Caco-2 (cell line): ENCODE results near the gene SORL1. TPM values are rescaled to one million over a fixed set of nuclear protein-coding genes. Genes with fewer than 3 reads are reported as not detected.

Experiments
- BruUV-seq: library from RNA; stranded (reverse); fragments of 400-500 nt; replicated peaks from 2 replicates; lab custom pipeline; 2021; lab: Mats Ljungman, UMichigan
- CTCF ChIA-PET: fragments of 300-600 bp; sonication (Branson Sonifier 250); formaldehyde crosslinking; loops from one replicate; lab custom pipeline; 2022; ENCODE audit warnings: antibody characterized with exemption; lab: Charles Lee
- POLR2A ChIA-PET: fragments of 300-600 bp; sonication (Branson Sonifier 250); formaldehyde crosslinking; loops from one replicate; lab custom pipeline; 2022; ENCODE audit warnings: antibody characterized with exemption; lab: Charles Lee
- DNase-seq, 2 experiments: peaks; one replicate each; pipeline versions ENCODE4 v3.0.0 to v3.0.0-alpha.2; 2020 to 2022
- H3K27me3 ChIP-seq: replicated peaks from 2 replicates; pipeline ENCODE4 v1.6.0; 2011; ENCODE audit warnings: low read length; ENCODE audit not compliant: control insufficient read depth, insufficient read depth
- H3K36me3 ChIP-seq: 2 replicates; pipeline ENCODE4 v1.5.1; 2011; ENCODE audit warnings: low read length; ENCODE audit not compliant: control insufficient read depth, insufficient read depth
- H3K4me1 ChIP-seq: fragments of 250-450 bp; sonication (Bioruptor Pico); 2 replicates; pipeline ENCODE4 v1.5.1; 2020; ENCODE audit warnings: mild to moderate bottlenecking
- H3K4me3 ChIP-seq: 2 replicates; pipeline ENCODE4 v1.5.1; 2011; ENCODE audit warnings: low read depth, mild to moderate bottlenecking, control low read depth, low read length
- H3K9me3 ChIP-seq: fragments of 250-450 bp; sonication (Bioruptor Pico); 2 replicates; pipeline ENCODE4 v1.5.1; 2020; ENCODE audit warnings: mild to moderate bottlenecking, moderate library complexity
- H3K27ac Mint-ChIP-seq: one replicate; pipeline ENCODE4 v1.8.0; 2022; ENCODE audit warnings: mixed read lengths; ENCODE audit not compliant: unreplicated experiment
- H3K27me3 Mint-ChIP-seq: one replicate; pipeline ENCODE4 v1.8.0; 2022; ENCODE audit warnings: mixed read lengths; ENCODE audit not compliant: insufficient read depth, unreplicated experiment
- H3K36me3 Mint-ChIP-seq: one replicate; pipeline ENCODE4 v1.8.0; 2022; ENCODE audit warnings: mild to moderate bottlenecking, mixed read lengths; ENCODE audit not compliant: insufficient read depth, unreplicated experiment
- H3K4me1 Mint-ChIP-seq: one replicate; pipeline ENCODE4 v1.8.0; 2022; ENCODE audit warnings: low read depth, mixed read lengths; ENCODE audit not compliant: unreplicated experiment
- H3K4me3 Mint-ChIP-seq: one replicate; pipeline ENCODE4 v1.8.0; 2022; ENCODE audit warnings: mild to moderate bottlenecking, moderate library complexity, mixed read lengths; ENCODE audit not compliant: unreplicated experiment
- H3K9me3 Mint-ChIP-seq: one replicate; pipeline ENCODE4 v1.8.0; 2022; ENCODE audit warnings: mixed read lengths; ENCODE audit not compliant: unreplicated experiment
- intact Hi-C: fragments of 100-400 bp; cut with micrococcal nuclease; formaldehyde crosslinking; loops from one replicate; pipeline ENCODE4 v1.10.0; 2022; ENCODE audit not compliant: unreplicated experiment
- total RNA-seq: library from RNA; stranded (reverse); gene quantifications from 2 replicates; pipeline ENCODE4 v1.2.3, GENCODE V29; 2022
- TF ChIP-seq, protein P1 (sequence below), 2 experiments: fragments of 200-600 bp in 1 of 2; IDR thresholded peaks; 1 replicate in 1 of 2; 2 replicates in 1 of 2; pipeline versions ENCODE4 v1.5.1 to v1.8.0; 2011 to 2022; ENCODE audit warnings: antibody characterized with exemption in 1 of 2, control low read depth in 1 of 2, inconsistent platforms in 1 of 2, low read depth in 1 of 2, low read length in 1 of 2, mild to moderate bottlenecking in 1 of 2, moderate library complexity in 1 of 2; ENCODE audit not compliant: insufficient read depth in 1 of 2, severe bottlenecking in 1 of 2, unreplicated experiment in 1 of 2

The SORL1 gene
- total RNA-seq, 1 experiment from 2014 or later = 26.3 TPM

DNA sequence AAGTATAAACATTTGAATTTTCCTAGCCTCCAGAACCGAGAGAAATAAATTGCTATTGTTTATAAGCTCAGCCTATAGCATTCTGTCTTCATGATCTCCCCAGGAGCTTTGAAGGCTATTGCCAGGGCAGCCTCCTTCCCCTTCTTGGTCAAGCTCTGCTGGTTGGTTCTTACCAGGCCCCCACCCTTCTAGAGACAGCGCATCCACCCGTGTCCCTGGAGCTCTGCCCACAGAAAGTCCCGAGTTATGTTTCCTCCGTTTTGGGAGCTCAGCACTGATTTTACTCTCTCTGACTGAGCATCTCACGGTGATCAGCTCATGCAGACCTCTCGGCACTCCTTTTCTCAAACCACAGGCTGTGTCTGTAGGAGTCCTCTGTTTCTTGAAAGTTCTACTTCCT lies 124.4 kb downstream of the SORL1 start:
- Mint-ChIP-seq H3K27me3 (no peaks in the 10 kb centered on the region), H3K27ac (no peak overlapping the region), H3K4me3 (no peak overlapping the region), H3K9me3 (peaks cover 14% of the 10 kb centered on the region), H3K36me3 (peaks cover 6% of the 10 kb centered on the region), H3K4me1 (no peaks in the 10 kb centered on the region)
- no TSS peak for BruUV-seq
- ChIA-PET POLR2A (no interaction called here), CTCF (no interaction called here)
- no peaks in the 10 kb centered on the region for H3K4me1 ChIP-seq
- peaks cover 5% of the 10 kb centered on the region for H3K9me3 ChIP-seq
- no peak overlapping the region for H3K4me3 ChIP-seq
- TF ChIP-seq, protein P1, sequence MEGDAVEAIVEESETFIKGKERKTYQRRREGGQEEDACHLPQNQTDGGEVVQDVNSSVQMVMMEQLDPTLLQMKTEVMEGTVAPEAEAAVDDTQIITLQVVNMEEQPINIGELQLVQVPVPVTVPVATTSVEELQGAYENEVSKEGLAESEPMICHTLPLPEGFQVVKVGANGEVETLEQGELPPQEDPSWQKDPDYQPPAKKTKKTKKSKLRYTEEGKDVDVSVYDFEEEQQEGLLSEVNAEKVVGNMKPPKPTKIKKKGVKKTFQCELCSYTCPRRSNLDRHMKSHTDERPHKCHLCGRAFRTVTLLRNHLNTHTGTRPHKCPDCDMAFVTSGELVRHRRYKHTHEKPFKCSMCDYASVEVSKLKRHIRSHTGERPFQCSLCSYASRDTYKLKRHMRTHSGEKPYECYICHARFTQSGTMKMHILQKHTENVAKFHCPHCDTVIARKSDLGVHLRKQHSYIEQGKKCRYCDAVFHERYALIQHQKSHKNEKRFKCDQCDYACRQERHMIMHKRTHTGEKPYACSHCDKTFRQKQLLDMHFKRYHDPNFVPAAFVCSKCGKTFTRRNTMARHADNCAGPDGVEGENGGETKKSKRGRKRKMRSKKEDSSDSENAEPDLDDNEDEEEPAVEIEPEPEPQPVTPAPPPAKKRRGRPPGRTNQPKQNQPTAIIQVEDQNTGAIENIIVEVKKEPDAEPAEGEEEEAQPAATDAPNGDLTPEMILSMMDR (IDR thresholded peaks at IDR 0.05; ENCODE audit: insufficient read depth in 1 of 2, low read depth in 1 of 2, low read length in 1 of 2, severe bottlenecking in 1 of 2, unreplicated experiment in 1 of 2) = no peak
- no peak for DNase-seq
- intact Hi-C loops = no loop called here
- peaks cover 2% of the 10 kb centered on the region; the same call in 1 of the 2 replicates for H3K36me3 ChIP-seq
- H3K27me3 ChIP-seq = no peaks in the 10 kb centered on the region

DNA sequence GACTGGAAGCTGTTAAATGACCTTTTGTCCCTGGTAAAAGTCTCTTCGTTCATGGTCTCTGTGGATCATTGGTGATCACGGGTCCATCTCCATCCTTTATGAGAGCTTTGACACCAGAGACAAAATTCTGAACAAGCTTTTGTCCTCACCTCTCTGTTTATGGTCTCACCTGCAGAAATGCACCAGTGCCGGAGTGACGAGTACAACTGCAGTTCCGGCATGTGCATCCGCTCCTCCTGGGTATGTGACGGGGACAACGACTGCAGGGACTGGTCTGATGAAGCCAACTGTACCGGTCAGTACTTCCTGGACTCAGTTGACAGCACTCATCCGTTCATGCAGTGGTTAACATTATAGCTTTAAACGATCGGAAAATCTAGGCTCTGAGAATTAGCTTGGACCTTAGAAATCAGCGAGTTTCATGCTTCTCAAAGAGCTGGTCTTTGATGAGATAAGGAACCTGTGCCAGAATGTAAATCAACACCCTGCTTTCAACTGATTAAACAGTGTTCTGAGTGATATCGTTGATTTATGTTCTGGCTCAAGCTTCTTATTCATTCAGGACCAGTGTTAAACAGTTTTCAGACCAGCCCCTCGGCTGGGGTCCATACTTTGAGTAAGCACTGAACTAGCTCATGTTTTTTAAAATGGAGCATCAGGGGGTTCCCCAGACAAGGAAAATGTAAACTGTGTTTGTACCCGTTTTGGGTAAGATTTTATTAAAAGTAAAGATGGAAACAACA lies 125.2 kb downstream of the SORL1 start:
- peaks cover 14% of the 10 kb centered on the region for H3K9me3 Mint-ChIP-seq
- no peak overlapping the region for H3K27ac Mint-ChIP-seq
- ChIA-PET CTCF (interaction anchor here (0.7 kb wide), 1 partner anchor 14 kb away, joined by 3 read pairs; no protein-coding TSS in a partner anchor), POLR2A (no interaction called here)
- H3K4me1 ChIP-seq = no peaks in the 10 kb centered on the region
- H3K9me3 ChIP-seq = peaks cover 5% of the 10 kb centered on the region
- TF ChIP-seq, protein P1 (IDR thresholded peaks at IDR 0.05; ENCODE audit: insufficient read depth in 1 of 2, low read depth in 1 of 2, low read length in 1 of 2, severe bottlenecking in 1 of 2, unreplicated experiment in 1 of 2) = no peak
- no peak overlapping the region for H3K4me3 ChIP-seq
- H3K4me1 Mint-ChIP-seq = no peaks in the 10 kb centered on the region
- BruUV-seq = no TSS peak
- no peaks in the 10 kb centered on the region for H3K27me3 ChIP-seq
- H3K36me3 ChIP-seq = peaks cover 1% of the 10 kb centered on the region; the same call in 1 of the 2 replicates
- intact Hi-C loops = no loop called here
- no peak overlapping the region for H3K4me3 Mint-ChIP-seq
- no peaks in the 10 kb centered on the region for H3K27me3 Mint-ChIP-seq
- no peak for DNase-seq
- peaks cover 6% of the 10 kb centered on the region for H3K36me3 Mint-ChIP-seq

GRCh38 chr11:121578251-121578976 lies 126.3 kb downstream of the SORL1 start:
- Histone ChIP-seq H3K36me3 (0 out of 2 replicates have a peak, but pooled peaks cover 1% of the 10 kb centered on the region), H3K27me3 (no peaks in the 10 kb centered on the region), H3K4me3 (no peak overlapping the region), H3K4me1 (no peaks in the 10 kb centered on the region), H3K9me3 (peaks cover 5% of the 10 kb centered on the region)
- Mint-ChIP-seq H3K4me3 (no peak overlapping the region), H3K27me3 (no peaks in the 10 kb centered on the region), H3K4me1 (no peaks in the 10 kb centered on the region), H3K9me3 (peaks cover 14% of the 10 kb centered on the region), H3K27ac (no peak overlapping the region), H3K36me3 (peaks cover 6% of the 10 kb centered on the region)
- no TSS peak for BruUV-seq
- DNase-seq = no peak
- intact Hi-C loops = no loop called here
- ChIA-PET POLR2A (no interaction called here), CTCF (no interaction called here)
- TF ChIP-seq, protein P1 (IDR thresholded peaks at IDR 0.05; ENCODE audit: insufficient read depth in 1 of 2, low read depth in 1 of 2, low read length in 1 of 2, severe bottlenecking in 1 of 2, unreplicated experiment in 1 of 2) = no peak
